ENCODE results near the gene MGAT3. TPM values are rescaled to one million over a fixed set of nuclear protein-coding genes. Genes with fewer than 3 reads are reported as not detected.

The MGAT3 gene
- total RNA-seq, 1 experiment from 2014 or later = 0.20 TPM

DNA sequence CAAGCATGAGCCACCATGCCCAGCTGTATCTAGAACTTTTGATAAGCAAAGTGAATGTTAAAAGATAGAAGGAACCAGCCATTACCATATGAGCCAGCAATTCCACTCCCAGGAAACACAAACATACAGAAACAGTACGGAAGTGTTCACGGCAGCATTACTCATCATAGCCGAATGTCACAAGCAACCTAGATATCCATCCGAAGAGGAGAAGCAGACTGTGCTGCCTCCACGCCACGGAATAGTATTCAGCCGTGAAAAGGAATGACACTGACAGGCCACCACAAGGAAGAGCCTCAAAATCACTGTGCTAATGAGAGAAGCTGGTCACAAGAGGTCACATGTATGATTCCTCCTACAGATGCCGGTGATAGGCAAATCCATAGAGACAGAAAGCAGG lies 17.6 kb upstream of the MGAT3 start:
- DNase-seq (ENCODE audit: low read depth, low spot score) = no peak

More for the DNA sequence above, 17.6 kb upstream of the MGAT3 start:
- TF ChIP-seq POLR2A (IDR thresholded peaks at IDR 0.05; ENCODE audit: borderline replicate concordance, extremely low read depth, insufficient read depth, insufficient read length) (no peak), MAX (IDR thresholded peaks at IDR 0.05) (no peak), EGR1 (IDR thresholded peaks at IDR 0.05; ENCODE audit: low read depth) (no peak), REST (IDR thresholded peaks at IDR 0.05; ENCODE audit: low read depth) (no peak), CEBPB (IDR thresholded peaks at IDR 0.05; ENCODE audit: low read depth) (no peak), ELF1 (IDR thresholded peaks at IDR 0.05; ENCODE audit: borderline replicate concordance, low read depth) (no peak)
- TF ChIP-seq, protein P1, sequence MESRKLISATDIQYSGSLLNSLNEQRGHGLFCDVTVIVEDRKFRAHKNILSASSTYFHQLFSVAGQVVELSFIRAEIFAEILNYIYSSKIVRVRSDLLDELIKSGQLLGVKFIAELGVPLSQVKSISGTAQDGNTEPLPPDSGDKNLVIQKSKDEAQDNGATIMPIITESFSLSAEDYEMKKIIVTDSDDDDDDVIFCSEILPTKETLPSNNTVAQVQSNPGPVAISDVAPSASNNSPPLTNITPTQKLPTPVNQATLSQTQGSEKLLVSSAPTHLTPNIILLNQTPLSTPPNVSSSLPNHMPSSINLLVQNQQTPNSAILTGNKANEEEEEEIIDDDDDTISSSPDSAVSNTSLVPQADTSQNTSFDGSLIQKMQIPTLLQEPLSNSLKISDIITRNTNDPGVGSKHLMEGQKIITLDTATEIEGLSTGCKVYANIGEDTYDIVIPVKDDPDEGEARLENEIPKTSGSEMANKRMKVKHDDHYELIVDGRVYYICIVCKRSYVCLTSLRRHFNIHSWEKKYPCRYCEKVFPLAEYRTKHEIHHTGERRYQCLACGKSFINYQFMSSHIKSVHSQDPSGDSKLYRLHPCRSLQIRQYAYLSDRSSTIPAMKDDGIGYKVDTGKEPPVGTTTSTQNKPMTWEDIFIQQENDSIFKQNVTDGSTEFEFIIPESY (IDR thresholded peaks at IDR 0.05; ENCODE audit: extremely low read depth, insufficient replicate concordance, low read length) = no peak
- Histone ChIP-seq H2AFZ (ENCODE audit: low read depth, low read length, poor library complexity, severe bottlenecking) (no peak overlapping the region), H3K9me2 (ENCODE audit: insufficient read depth) (no peaks in the 10 kb centered on the region), H3K27ac (ENCODE audit: low read depth, low read length) (no peak overlapping the region), H3K4me1 (ENCODE audit: control insufficient read depth in 1 of 2, insufficient read depth in 2 of 2, low read length in 2 of 2) (peaks cover 11 to 31% of the 10 kb centered on the region in 2 experiments), H3K4me3 (replicated peaks in 1 of 2; ENCODE audit: low read depth in 1 of 2, low read length in 2 of 2) (no peak overlapping the region), H3K9ac (ENCODE audit: low read length) (no peak overlapping the region), H4K20me1 (ENCODE audit: insufficient read depth) (no peaks in the 10 kb centered on the region), H3K9me3 (ENCODE audit: control insufficient read depth in 1 of 2, insufficient read depth in 1 of 2, low read depth in 1 of 2, low read length in 2 of 2) (no peaks in the 10 kb centered on the region), H3K4me2 (ENCODE audit: low read length) (0 out of 2 replicates have a peak overlapping the region, but pooled peaks have one; percentile 13), H3K27me3 (ENCODE audit: insufficient read depth, low read length) (no peaks in the 10 kb centered on the region), H3K36me3 (ENCODE audit: control insufficient read depth in 1 of 2, insufficient read depth in 2 of 2, low read length in 2 of 2) (no peaks in the 10 kb centered on the region), H3K79me2 (ENCODE audit: insufficient read depth, low read length) (no peaks in the 10 kb centered on the region)
- intact Hi-C loops (cut with micrococcal nuclease) = no loop called here
- no peak for ATAC-seq
- ChIA-PET RAD21 (ENCODE audit: low non-redundant PET in 1 of 2, low total read pairs in 2 of 2, uncharacterized antibody in 2 of 2, unreplicated experiment in 2 of 2) (no interaction called here), CTCF (no interaction called here), POLR2A (no interaction called here)
- no TSS peak for BruUV-seq (replicated peaks)

Measured in HCT116 (cell line).